ENCODE data around the gene ZBTB46. TPM values are rescaled to one million over a fixed set of nuclear protein-coding genes. Genes with fewer than 3 reads are reported as not detected.

The ZBTB46 gene
- total RNA-seq, 1 experiment from 2014 or later: 9.5 TPM

DNA sequence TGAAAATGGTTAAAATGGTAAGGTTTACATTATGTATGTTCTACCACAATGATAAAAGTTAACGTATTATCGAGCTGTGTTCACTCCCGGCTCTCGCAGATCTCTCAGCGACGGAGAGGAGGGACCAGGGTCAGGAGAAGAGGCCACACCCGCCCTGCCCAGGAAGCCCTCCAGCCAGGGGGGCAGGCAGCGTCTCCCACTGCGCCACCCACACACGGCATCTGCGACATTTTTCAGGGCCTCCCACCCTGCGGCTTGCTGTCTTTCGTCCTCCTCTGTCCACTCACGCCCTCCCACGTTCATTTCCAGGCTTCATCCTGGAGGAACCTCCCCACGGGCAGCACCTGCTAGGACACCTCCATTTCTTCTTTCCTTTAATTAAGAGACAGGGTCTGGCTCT, 43.3 kb downstream of the ZBTB46 start:
- Mint-ChIP-seq H3K27me3 (ENCODE audit: insufficient read depth, unreplicated experiment) (no peaks in the 10 kb centered on the region), H3K27ac (ENCODE audit: unreplicated experiment) (no peak overlapping the region), H3K36me3 (ENCODE audit: insufficient read depth, unreplicated experiment) (no peaks in the 10 kb centered on the region), H3K4me3 (ENCODE audit: unreplicated experiment) (no peak overlapping the region), H3K9me3 (ENCODE audit: unreplicated experiment) (no peaks in the 10 kb centered on the region), H3K4me1 (ENCODE audit: low read depth, unreplicated experiment) (no peaks in the 10 kb centered on the region)
- TF ChIP-seq, protein P1, sequence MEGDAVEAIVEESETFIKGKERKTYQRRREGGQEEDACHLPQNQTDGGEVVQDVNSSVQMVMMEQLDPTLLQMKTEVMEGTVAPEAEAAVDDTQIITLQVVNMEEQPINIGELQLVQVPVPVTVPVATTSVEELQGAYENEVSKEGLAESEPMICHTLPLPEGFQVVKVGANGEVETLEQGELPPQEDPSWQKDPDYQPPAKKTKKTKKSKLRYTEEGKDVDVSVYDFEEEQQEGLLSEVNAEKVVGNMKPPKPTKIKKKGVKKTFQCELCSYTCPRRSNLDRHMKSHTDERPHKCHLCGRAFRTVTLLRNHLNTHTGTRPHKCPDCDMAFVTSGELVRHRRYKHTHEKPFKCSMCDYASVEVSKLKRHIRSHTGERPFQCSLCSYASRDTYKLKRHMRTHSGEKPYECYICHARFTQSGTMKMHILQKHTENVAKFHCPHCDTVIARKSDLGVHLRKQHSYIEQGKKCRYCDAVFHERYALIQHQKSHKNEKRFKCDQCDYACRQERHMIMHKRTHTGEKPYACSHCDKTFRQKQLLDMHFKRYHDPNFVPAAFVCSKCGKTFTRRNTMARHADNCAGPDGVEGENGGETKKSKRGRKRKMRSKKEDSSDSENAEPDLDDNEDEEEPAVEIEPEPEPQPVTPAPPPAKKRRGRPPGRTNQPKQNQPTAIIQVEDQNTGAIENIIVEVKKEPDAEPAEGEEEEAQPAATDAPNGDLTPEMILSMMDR (IDR thresholded peaks at IDR 0.05; ENCODE audit: insufficient read depth in 1 of 2, low read depth in 1 of 2, low read length in 1 of 2, severe bottlenecking in 1 of 2, unreplicated experiment in 1 of 2): no peak
- no TSS peak for BruUV-seq (replicated peaks)
- Histone ChIP-seq H3K36me3 (ENCODE audit: control insufficient read depth, insufficient read depth, low read length) (no peaks in the 10 kb centered on the region), H3K4me3 (ENCODE audit: low read depth, low read length) (no peak overlapping the region), H3K4me1 (no peaks in the 10 kb centered on the region), H3K9me3 (no peaks in the 10 kb centered on the region), H3K27me3 (replicated peaks; ENCODE audit: control insufficient read depth, insufficient read depth, low read length) (no peaks in the 10 kb centered on the region)
- CTCF ChIA-PET: interaction anchor here (0.5 to 2.7 kb wide), 2 partner anchors 36 to 77 kb away, joined by 3 to 20 read pairs; partner anchors contain the start of gene TPD52L2
- POLR2A ChIA-PET: no interaction called here
- intact Hi-C loops (cut with micrococcal nuclease; ENCODE audit: unreplicated experiment): loop anchor here (10.0 kb wide), 1 partner anchor 187 kb away; the partner anchor contains the start of gene SAMD10
- no peak for DNase-seq

DNA sequence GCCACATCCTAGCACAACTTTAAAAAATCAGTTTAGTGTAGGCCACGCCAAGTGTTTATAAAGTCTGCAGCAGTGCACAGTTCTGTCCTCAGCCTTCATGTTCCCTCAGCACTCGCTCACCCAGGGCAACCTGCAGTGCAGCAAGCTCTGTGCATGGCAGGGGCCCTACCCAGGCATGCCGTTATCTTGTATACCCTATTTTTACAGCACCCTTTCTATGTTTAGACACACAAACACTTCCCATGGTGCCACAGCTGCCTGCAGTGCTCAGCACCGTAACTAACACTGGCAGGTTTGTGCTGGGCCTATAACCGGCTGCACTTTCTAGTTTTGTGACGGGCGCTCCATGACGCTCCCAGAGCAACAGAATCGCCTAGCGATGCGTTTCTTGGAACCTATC, 43.8 kb downstream of the ZBTB46 start:
- no peaks in the 10 kb centered on the region for H3K27me3 Mint-ChIP-seq (ENCODE audit: insufficient read depth, unreplicated experiment)
- no peaks in the 10 kb centered on the region for H3K36me3 Mint-ChIP-seq (ENCODE audit: insufficient read depth, unreplicated experiment)
- Histone ChIP-seq H3K27me3 (replicated peaks; ENCODE audit: control insufficient read depth, insufficient read depth, low read length) (no peaks in the 10 kb centered on the region), H3K4me3 (ENCODE audit: low read depth, low read length) (no peak overlapping the region), H3K9me3 (no peaks in the 10 kb centered on the region), H3K36me3 (ENCODE audit: control insufficient read depth, insufficient read depth, low read length) (no peaks in the 10 kb centered on the region), H3K4me1 (no peaks in the 10 kb centered on the region)
- H3K4me1 Mint-ChIP-seq (ENCODE audit: low read depth, unreplicated experiment): no peaks in the 10 kb centered on the region
- intact Hi-C loops (cut with micrococcal nuclease; ENCODE audit: unreplicated experiment): loop anchor here (10.0 kb wide), 1 partner anchor 187 kb away; the partner anchor contains the start of gene SAMD10
- CTCF ChIA-PET: interaction anchor here (0.9 to 2.7 kb wide), 2 partner anchors 13 to 77 kb away, joined by 3 to 20 read pairs; partner anchors contain the start of gene TPD52L2
- H3K4me3 Mint-ChIP-seq (ENCODE audit: unreplicated experiment): no peak overlapping the region
- BruUV-seq (replicated peaks): no TSS peak
- H3K9me3 Mint-ChIP-seq (ENCODE audit: unreplicated experiment): no peaks in the 10 kb centered on the region
- POLR2A ChIA-PET: no interaction called here
- H3K27ac Mint-ChIP-seq (ENCODE audit: unreplicated experiment): no peak overlapping the region
- DNase-seq: no peak
- TF ChIP-seq, protein P1 (IDR thresholded peaks at IDR 0.05; ENCODE audit: insufficient read depth in 1 of 2, low read depth in 1 of 2, low read length in 1 of 2, severe bottlenecking in 1 of 2, unreplicated experiment in 1 of 2): no peak

DNA sequence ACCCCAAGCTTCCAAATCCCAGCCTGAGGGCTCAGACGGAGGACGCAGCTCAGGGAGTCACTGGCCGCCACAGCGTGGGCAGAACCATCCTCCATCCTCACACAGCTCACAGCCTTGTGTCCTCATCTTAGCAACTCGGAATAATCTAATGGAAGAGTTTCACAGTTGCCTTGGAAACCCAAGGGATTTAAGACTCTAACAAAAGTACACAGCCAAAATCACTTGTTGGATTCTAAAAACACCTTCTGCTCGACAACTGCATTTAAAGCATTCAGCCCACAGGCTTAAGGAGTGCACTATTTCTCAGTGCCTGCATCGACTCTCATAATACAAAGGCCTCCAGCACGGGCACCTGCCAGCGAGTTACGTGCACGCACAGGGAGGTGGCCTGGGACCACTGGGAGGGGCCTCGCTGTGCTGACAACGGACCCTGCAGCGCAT, 45.4 kb downstream of the ZBTB46 start:
- BruUV-seq (replicated peaks): no TSS peak
- Mint-ChIP-seq H3K9me3 (ENCODE audit: unreplicated experiment) (no peaks in the 10 kb centered on the region), H3K27me3 (ENCODE audit: insufficient read depth, unreplicated experiment) (no peaks in the 10 kb centered on the region), H3K4me3 (ENCODE audit: unreplicated experiment) (no peak overlapping the region), H3K27ac (ENCODE audit: unreplicated experiment) (no peak overlapping the region), H3K4me1 (ENCODE audit: low read depth, unreplicated experiment) (no peaks in the 10 kb centered on the region), H3K36me3 (ENCODE audit: insufficient read depth, unreplicated experiment) (no peaks in the 10 kb centered on the region)
- Histone ChIP-seq H3K27me3 (replicated peaks; ENCODE audit: control insufficient read depth, insufficient read depth, low read length) (no peaks in the 10 kb centered on the region), H3K36me3 (ENCODE audit: control insufficient read depth, insufficient read depth, low read length) (no peaks in the 10 kb centered on the region), H3K4me3 (ENCODE audit: low read depth, low read length) (no peak overlapping the region), H3K4me1 (no peaks in the 10 kb centered on the region), H3K9me3 (no peaks in the 10 kb centered on the region)
- TF ChIP-seq, protein P1 (IDR thresholded peaks at IDR 0.05; ENCODE audit: insufficient read depth in 1 of 2, low read depth in 1 of 2, low read length in 1 of 2, severe bottlenecking in 1 of 2, unreplicated experiment in 1 of 2): no peak
- POLR2A ChIA-PET: interaction anchor here (1.4 kb wide), 1 partner anchor 80 kb away, joined by 9 read pairs; the partner anchor contains the start of gene TPD52L2
- no peak for DNase-seq
- CTCF ChIA-PET: interaction anchor here (0.5 to 2.7 kb wide), 18 partner anchors 8 to 272 kb away, joined by 3 to 20 read pairs (median 4); partner anchors contain the start of genes ARFRP1, TPD52L2, UCKL1 and ZGPAT
- intact Hi-C loops (cut with micrococcal nuclease; ENCODE audit: unreplicated experiment): loop anchor here (1.0 to 10.0 kb wide), 2 partner anchors 80 to 189 kb away; partner anchors contain the start of genes SAMD10 and TPD52L2

Measured in Caco-2 (cell line).